Right lobe of liver (tissue), 6 donors: ENCODE measurements around the gene FAAP20. TPM values are rescaled to one million over a fixed set of nuclear protein-coding genes. Genes with fewer than 3 reads are reported as not detected.

ENCODE experiments used
- ATAC-seq, 4 donors: fragments of 200-7000 bp; cut with Tn5 transposase; one replicate each; pipeline ENCODE4 v1.9.1; 2020; ENCODE audit warnings: mild to moderate bottlenecking in 4 of 4, moderate library complexity in 4 of 4
- DNase-seq, 3 donors: peaks; one replicate each; pipeline ENCODE4 v3.0.0-alpha.2; 2020
- H3K27ac ChIP-seq, 3 donors: fragments of 200-600 bp; one replicate each; pipeline ENCODE4 v1.8.0; 2022
- H3K27me3 ChIP-seq, 2 donors: fragments of 200-600 bp; one replicate each; pipeline ENCODE4 v1.8.0; 2022
- H3K36me3 ChIP-seq, 4 donors: fragments of 200-600 bp; sonication (generic) in 1 of 4; one replicate each; pipeline versions ENCODE4 v1.5.1 to v1.8.0; 2017 to 2022; ENCODE audit warnings: control low read depth in 1 of 4
- H3K4me1 ChIP-seq, 4 donors: fragments of 200-600 bp; sonication (generic) in 1 of 4; one replicate each; pipeline versions ENCODE4 v1.5.1 to v1.8.0; 2017 to 2022; ENCODE audit warnings: control low read depth in 1 of 4
- H3K4me3 ChIP-seq, 3 donors: fragments of 200-600 bp; one replicate each; pipeline ENCODE4 v1.8.0; 2022
- H3K9me3 ChIP-seq, 4 donors: fragments of 200-600 bp; sonication (generic) in 1 of 4; one replicate each; pipeline versions ENCODE4 v1.5.1 to v1.8.0; 2017 to 2022; ENCODE audit warnings: control low read depth in 1 of 4
- POLR2A ChIP-seq: fragments of 450-650 bp; IDR thresholded peaks from one replicate; pipeline ENCODE4 v1.6.1; 2017; ENCODE audit warnings: antibody characterized with exemption, mild to moderate bottlenecking
- WGBS: methylation state at CpG from one replicate; pipeline ENCODE4 v1.1.6; 2018; ENCODE audit warnings: low coverage, low lambda C conversion rate; ENCODE audit not compliant: insufficient coverage; ENCODE audit errors: missing lambda C conversion rate; 5-methylcytosine and 5-hydroxymethylcytosine counted together
- intact Hi-C, 2 donors: fragments of 100-400 bp; cut with DNase I; formaldehyde crosslinking; loops; one replicate each; pipeline versions ENCODE4 v1.11.2 to v1.14.1; 2022
- total RNA-seq, 6 experiments: library from RNA; depleted of rRNA in 2 of 6; stranded (reverse); fragments of >200 nt in 2 of 6; fragmentation: NEBNext Ultra II Directional in 3 of 6; extraction: Animal tissue kit (Norgen Biotek cat#: 25700) in 3 of 6; gene quantifications; one replicate each; pipeline versions ENCODE4 v1.1.0 to v1.2.4, GENCODE V29; 2016 to 2023
- TF ChIP-seq, protein P1 (sequence below), 4 donors: fragments of 200-600 bp in 3 of 4; fragments of 450-650 bp in 1 of 4; IDR thresholded peaks; one replicate each; pipeline versions ENCODE4 v1.5.1 to v1.8.0; 2016 to 2022; ENCODE audit warnings: antibody characterized with exemption in 4 of 4, mild to moderate bottlenecking in 2 of 4
- donor health status: DM: no; HTN: yes; CAD: no.
- donor health status: DM: no; HTN: no; CAD: no.
- donor health status: DM: no; HTN: no; CAD: no.
- donor health status: DM: no; HTN: yes; CAD: no.
- donor health status: DM: no; HTN: yes; CAD: no.

FAAP20 gene
- total RNA-seq, 6 experiments from 2014 or later, result 18.9 to 26.0 (median 24.4) TPM

DNA sequence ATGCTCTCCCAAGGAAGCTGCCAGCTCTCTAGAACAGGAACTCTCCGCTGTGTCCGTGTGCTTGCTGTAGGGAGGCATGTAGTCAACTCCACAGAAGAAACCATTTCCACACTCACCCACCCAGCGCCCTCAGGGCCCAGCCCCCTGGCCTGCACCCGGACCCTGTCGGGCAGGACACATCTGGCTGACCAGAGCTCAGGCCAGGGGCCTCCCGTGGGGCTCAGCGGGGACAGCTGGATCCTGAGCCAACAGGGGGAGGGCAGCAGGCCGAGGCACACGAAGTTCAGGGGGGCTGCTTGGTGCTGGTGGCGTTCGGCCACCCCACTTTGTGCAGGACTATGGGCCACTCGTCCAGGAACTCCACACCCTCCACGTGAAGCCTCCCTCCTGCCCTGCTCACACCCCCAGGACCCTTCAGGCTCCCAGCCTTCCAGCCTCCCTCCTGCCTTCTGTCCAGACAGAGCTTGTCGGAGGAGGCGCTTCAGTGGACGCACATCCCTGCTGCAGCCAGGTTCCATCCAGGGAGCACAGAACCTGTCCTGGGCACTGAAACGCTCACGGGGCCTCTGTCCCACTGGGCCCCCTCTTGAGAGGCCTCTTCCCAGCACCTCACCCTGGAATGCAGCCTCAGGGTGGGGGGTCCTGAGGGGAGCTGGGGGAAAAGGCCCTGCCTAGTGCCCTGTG is 15.0 kb upstream of the FAAP20 start:
- 85% methylated on average over 6 of the region's 18 CpGs for WGBS
- H3K27ac ChIP-seq, result no peak overlapping the region
- intact Hi-C loops, result loop anchor here in 1 of 2 donors (10.0 kb wide), 1 partner anchor 105 kb away; no protein-coding TSS in a partner anchor

DNA sequence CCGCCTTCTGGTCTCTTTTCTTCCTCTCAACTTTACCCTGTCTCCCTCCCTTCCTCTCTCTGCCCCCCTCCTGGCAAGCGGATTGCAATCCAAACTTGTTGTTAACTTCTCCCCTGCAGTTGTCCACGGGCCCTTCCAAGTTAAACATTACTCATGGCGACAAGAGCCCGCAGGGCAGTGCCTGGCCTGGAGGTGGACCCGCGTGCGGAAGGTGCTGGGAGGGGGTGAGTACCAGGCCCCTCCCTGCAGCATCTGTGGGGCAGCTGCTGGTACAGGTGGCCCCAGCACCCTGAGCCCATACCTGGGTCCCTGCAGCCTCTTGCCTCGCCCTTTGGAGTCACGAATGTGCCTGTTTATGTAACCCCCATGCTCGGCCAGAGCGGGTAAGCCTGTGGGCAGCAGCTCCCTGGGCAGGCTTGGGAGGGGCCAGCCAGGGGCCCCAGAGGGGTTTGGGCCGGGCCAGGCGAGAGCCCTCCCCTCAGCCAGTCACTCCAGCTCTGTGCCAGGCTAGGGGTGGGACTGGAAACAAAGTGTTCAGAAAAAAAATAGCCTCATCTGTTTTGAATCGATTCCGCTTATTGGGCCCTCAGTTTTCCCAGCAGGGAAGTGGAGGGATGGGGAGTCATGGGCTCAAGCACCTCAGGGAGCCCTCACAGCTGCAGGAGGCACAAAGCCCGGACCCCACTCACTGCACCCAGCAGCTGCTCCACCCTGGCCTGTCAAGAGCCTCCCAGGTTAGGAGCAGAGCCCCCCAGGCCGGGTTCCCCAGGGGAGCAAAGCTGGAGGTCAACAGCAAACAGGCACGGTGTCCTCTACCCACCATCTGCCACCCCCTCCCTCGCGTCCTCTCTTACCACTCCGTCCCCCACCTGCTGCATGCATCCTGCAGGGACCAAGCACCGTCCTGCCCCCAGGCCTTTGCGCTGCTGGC is 14.0 kb upstream of the FAAP20 start:
- Histone ChIP-seq H3K4me3 (peak overlapping the region in 2 of 3 donors; percentile 24 to 26), H3K4me1 (peaks cover 0 to 36% (median 17%) of the 10 kb centered on the region in 4 donors), H3K9me3 (no peaks in the 10 kb centered on the region), H3K27ac (peak overlapping the region; percentile 92 to 97 (median 97)), H3K36me3 (no peaks in the 10 kb centered on the region), H3K27me3 (no peaks in the 10 kb centered on the region)
- DNase-seq (peak; percentile 86 to 93 (median 92)), ATAC-seq (peak; percentile 45 to 59 (median 50))
- WGBS, result 35% methylated on average over 9 of the region's 24 CpGs
- no peak for TF ChIP-seq POLR2A
- TF ChIP-seq, protein P1, sequence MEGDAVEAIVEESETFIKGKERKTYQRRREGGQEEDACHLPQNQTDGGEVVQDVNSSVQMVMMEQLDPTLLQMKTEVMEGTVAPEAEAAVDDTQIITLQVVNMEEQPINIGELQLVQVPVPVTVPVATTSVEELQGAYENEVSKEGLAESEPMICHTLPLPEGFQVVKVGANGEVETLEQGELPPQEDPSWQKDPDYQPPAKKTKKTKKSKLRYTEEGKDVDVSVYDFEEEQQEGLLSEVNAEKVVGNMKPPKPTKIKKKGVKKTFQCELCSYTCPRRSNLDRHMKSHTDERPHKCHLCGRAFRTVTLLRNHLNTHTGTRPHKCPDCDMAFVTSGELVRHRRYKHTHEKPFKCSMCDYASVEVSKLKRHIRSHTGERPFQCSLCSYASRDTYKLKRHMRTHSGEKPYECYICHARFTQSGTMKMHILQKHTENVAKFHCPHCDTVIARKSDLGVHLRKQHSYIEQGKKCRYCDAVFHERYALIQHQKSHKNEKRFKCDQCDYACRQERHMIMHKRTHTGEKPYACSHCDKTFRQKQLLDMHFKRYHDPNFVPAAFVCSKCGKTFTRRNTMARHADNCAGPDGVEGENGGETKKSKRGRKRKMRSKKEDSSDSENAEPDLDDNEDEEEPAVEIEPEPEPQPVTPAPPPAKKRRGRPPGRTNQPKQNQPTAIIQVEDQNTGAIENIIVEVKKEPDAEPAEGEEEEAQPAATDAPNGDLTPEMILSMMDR (IDR thresholded peaks at IDR 0.05), result peak in 1 of 4 donors; percentile 7
- intact Hi-C loops, result no loop called here

More for the DNA sequence above, 15.0 kb upstream of the FAAP20 start:
- DNase-seq (peak in 1 of 3 donors; percentile 49), ATAC-seq (no peak)
- no peaks in the 10 kb centered on the region for H3K36me3 ChIP-seq
- peaks cover 0 to 40% (median 19%) of the 10 kb centered on the region in 4 donors for H3K4me1 ChIP-seq
- H3K27me3 ChIP-seq, result no peaks in the 10 kb centered on the region
- no peaks in the 10 kb centered on the region for H3K9me3 ChIP-seq
- TF ChIP-seq POLR2A, result no peak
- TF ChIP-seq, protein P1 (IDR thresholded peaks at IDR 0.05), result no peak
- no peak overlapping the region for H3K4me3 ChIP-seq

DNA sequence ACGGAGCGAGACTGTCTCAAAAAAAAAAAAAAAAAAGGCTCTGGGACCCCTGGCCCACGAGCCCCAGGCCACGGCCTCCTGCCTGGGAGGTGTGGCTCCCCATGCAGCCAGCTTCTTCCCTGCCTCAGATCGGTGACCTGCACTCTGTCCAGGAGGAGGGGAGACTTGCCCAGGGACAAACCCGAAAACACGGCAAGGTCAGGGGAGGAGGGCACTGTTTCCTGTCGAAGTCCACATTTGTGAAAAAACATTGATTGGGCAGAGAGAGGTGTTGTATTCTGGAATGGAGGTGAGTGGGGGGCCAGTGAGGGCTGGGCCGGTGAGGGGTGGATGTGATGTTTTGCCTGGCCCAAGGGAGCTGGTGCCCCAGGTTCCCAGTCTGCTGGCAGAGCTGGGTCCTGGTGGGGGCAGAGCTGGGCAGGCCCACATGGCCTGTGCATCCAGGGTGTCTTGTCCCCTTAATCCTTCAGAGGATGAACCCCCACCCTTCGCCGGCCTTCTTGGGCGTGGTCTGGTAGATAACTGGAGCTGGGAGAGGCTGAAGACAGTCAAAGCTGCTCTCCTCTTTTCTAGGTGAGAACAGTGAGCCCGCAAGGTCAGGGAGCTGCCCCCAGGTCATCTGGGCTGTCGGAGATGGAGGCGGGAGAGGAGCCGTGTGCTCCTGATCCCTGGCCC is 12.4 kb upstream of the FAAP20 start:
- no peaks in the 10 kb centered on the region for H3K36me3 ChIP-seq
- peak overlapping the region; percentile 92 to 97 (median 97) for H3K27ac ChIP-seq
- no peaks in the 10 kb centered on the region for H3K9me3 ChIP-seq
- 8% methylated on average over 4 of the region's 16 CpGs for WGBS
- peak; percentile 24 for TF ChIP-seq POLR2A
- TF ChIP-seq, protein P1 (IDR thresholded peaks at IDR 0.05), result no peak
- no peaks in the 10 kb centered on the region for H3K27me3 ChIP-seq
- intact Hi-C loops, result no loop called here
- H3K4me1 ChIP-seq, result peaks cover 0 to 36% (median 17%) of the 10 kb centered on the region in 4 donors
- ATAC-seq (peak; percentile 3 to 40 (median 18)), DNase-seq (peak in 2 of 3 donors; percentile 84 to 88)
- H3K4me3 ChIP-seq, result peak overlapping the region in 2 of 3 donors; percentile 55 to 58
